Kidney capillary endothelial cell (primary cell): ENCODE measurements around the gene ECE1.
"Not testable (repeated sequence)": the region's sequence is repeated elsewhere in the genome, so short reads cannot be mapped to it uniquely, and the experiment has no call there.

ENCODE experiments used
- DNase-seq: peaks from one replicate; pipeline ENCODE4 v3.0.0-alpha.2; 2018; ENCODE audit warnings: low spot score

The ECE1 gene

GRCh38 chr1:21249940-21250493 is 40.2 kb downstream of the ECE1 start:
- DNase-seq = no peak

GRCh38 chr1:21247892-21248715 is 42.2 kb downstream of the ECE1 start:
- no peak for DNase-seq

GRCh38 chr1:21246905-21247642 is 43.2 kb downstream of the ECE1 start:
- DNase-seq = no peak

- DNase-seq = no peak
Measured at GRCh38 chr1:21245688-21246229, 44.5 kb downstream of the ECE1 start.

GRCh38 chr1:21244986-21245687 is 45.1 kb downstream of the ECE1 start:
- DNase-seq = no peak

- DNase-seq = no peak
Measured at GRCh38 chr1:21244154-21244553, 46.1 kb downstream of the ECE1 start.

GRCh38 chr1:21242846-21243245 is 47.4 kb downstream of the ECE1 start:
- no peak for DNase-seq

GRCh38 chr1:21241771-21242581 is 48.3 kb downstream of the ECE1 start:
- DNase-seq = no peak

GRCh38 chr1:21240706-21241105 is 49.6 kb downstream of the ECE1 start:
- no peak for DNase-seq

GRCh38 chr1:21239221-21239620 is 51.0 kb downstream of the ECE1 start:
- no peak for DNase-seq

GRCh38 chr1:21238141-21238800 is 52.0 kb downstream of the ECE1 start:
- DNase-seq = no peak

- no peak for DNase-seq
Measured at GRCh38 chr1:21237446-21238088, 52.7 kb downstream of the ECE1 start.

- DNase-seq = no peak
Measured at GRCh38 chr1:21236178-21236577, 54.1 kb downstream of the ECE1 start.

GRCh38 chr1:21234779-21235178 is 55.5 kb downstream of the ECE1 start:
- DNase-seq = no peak

GRCh38 chr1:21233490-21233889 is 56.8 kb downstream of the ECE1 start:
- no peak for DNase-seq

- peak; percentile 65 for DNase-seq
Measured at GRCh38 chr1:21232044-21232443, 58.2 kb downstream of the ECE1 start.

GRCh38 chr1:21229246-21230000 is 60.8 kb downstream of the ECE1 start:
- no peak for DNase-seq

- DNase-seq = not testable (repeated sequence)
Measured at GRCh38 chr1:21228224-21228623, 62.0 kb downstream of the ECE1 start.

GRCh38 chr1:21225065-21225464 is 65.2 kb downstream of the ECE1 start:
- DNase-seq = no peak
